NOMO-1 treated with dmso at 0.1 percent for 144 hours (cell line): ENCODE measurements around the gene SKAP1.
"Not testable (repeated sequence)": the region's sequence is repeated elsewhere in the genome, so short reads cannot be mapped to it uniquely, and the experiment has no call there.

ENCODE experiments used
- DNase-seq: peaks from one replicate; lab custom pipeline; 2025; ENCODE audit not compliant: unreplicated experiment; lab: John Stamatoyannopoulos, UW

Gene SKAP1

GRCh38 chr17:48293319-48294019, 136.5 kb downstream of the SKAP1 start:
- DNase-seq, result no peak

GRCh38 chr17:48290378-48290777, 139.6 kb downstream of the SKAP1 start:
- DNase-seq, result no peak

- DNase-seq, result not testable (repeated sequence)
Measured at GRCh38 chr17:48286917-48287316, 143.1 kb downstream of the SKAP1 start.

DNA sequence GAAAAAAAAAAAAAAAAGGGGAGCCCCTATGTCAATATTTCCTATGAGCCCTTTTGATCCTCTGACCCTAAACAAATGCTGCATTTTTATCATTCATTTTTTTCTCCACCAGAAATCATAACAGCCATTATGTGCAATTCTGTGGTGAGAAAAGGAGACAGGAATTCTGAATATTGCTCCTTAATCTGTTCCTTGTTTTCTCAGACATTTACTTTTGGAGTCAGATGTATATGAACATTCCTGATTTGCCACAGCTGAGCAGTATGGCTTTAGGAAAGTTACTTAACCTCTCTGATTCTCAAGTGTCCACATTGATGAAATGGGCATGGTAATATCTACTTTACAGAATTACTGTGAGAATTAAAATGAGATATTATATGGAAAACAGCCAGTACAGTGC, 144.4 kb downstream of the SKAP1 start:
- no peak for DNase-seq

GRCh38 chr17:48283907-48284306, 146.1 kb downstream of the SKAP1 start:
- no peak for DNase-seq

- DNase-seq, result no peak
Measured at GRCh38 chr17:48283411-48283810, 146.6 kb downstream of the SKAP1 start.

DNA sequence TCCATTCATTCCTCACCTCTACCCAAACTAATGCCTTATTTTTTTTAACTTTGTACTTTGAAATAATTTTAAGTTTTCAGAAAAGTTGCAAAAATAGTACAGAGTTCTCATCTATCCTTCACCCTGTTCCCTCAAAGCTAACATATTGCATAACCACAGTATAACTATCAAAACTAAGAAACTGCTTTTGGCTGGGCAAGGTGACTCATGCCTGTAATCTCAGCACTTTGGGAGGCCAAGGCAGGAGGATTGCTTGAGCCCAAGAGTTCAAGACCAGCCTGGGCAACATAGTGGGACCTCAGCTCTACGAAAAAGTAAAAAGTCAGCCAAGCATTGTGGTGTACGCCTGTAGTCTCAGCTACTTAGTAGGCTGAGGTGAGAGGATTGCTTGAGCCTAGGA, 147.7 kb downstream of the SKAP1 start:
- no peak for DNase-seq

DNA sequence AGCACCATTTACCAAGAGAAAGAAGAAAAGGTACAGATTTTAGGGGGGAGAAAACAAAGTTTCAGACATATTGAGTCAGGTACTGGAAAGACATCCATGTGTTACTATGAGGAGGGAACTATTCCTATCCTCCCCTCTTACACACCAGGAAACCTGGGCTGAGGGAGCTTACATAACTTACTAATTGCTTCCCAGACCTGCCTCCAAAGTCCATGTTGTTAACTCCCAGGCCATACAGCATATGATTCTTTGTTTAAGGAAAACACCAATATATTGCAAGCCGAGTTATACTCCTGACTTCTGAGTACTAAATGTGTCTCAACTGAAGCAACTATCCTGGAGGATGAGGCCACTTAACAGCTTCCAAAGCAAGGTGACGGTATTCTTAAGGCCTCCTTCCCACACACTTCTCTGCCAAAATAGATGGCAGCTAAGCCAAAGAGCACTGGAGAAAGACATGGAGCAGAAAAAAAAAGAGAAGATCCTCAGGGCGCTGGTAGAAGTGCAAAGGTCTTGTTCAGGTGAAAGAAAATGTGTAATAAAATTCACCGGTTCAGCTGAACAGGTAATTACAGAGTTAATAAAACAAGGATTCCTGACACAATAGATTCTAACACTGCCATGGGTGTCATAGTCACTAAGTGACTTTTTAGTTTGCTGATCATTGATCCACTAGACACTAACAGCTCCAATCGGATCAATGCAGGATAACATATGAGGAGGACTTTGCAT, 151.1 kb downstream of the SKAP1 start:
- DNase-seq, result no peak

DNA sequence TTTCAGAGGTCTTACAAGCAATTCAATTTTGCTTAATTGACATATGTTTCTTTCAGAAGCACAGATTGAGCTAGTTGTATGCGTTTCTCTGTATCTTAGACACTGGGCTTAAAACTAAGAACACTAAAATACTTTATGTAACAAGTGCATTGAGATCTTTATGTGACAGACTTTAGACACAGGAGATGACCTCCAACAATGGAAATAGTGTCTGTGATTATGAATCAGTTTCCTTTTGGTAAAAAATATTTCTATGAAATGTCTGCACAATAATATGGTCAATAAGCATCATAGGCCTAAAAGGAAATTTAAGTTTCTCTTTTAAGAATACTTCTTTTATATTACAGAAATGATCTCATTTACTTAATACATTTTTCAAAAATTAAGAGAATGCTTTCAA, 153.2 kb downstream of the SKAP1 start:
- DNase-seq, result no peak

GRCh38 chr17:48270899-48271298, 159.1 kb downstream of the SKAP1 start:
- no peak for DNase-seq

DNA sequence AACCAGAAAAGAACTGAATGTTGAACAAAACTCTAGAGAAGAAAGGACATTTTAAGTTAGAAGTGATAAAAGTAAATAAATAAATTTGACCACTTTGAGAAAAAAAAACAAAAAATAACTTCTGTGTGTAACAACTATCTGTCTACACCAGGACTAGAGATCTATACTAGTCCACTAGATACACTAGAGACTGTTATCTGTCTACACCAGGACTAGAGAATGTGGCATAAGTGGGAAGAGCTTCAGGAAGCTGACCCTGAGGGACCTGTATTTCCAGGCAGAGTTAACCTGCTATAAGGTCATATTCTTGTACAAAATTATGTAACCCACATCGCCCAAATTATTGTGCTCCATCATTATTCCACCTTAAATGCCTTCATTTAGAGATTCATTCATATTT, 160.8 kb downstream of the SKAP1 start:
- no peak for DNase-seq

- no peak for DNase-seq
Measured at GRCh38 chr17:48263731-48264035, 166.3 kb downstream of the SKAP1 start.

GRCh38 chr17:48262982-48263730, 166.9 kb downstream of the SKAP1 start:
- no peak for DNase-seq

DNA sequence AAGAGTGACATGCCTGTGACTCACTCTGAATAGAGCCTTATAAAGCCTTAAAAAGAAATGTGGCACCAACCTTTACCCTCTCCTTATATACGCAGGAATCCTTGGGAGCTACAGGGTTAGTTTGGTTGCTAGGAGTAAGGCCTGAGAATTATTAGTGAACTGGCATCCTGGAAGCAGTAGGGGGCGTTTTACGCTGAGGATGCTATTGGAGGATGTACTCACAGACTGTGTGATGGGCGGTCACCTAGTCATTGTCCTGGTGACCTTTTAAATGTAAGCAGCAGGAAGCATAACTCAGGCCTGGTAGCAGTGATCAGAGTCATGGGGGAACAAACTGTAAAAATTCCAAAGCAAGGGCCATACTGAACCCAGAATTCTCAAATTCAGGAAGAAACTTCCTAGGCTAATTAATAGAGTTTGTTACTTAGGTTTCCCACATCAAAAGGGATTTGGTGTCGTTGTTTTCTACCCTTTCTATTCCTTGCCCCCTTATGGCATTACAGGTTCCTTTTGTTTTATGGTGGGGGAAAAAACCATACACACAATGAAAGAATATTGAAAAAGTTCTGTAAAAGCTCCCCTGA, 168.6 kb downstream of the SKAP1 start:
- DNase-seq, result no peak

DNA sequence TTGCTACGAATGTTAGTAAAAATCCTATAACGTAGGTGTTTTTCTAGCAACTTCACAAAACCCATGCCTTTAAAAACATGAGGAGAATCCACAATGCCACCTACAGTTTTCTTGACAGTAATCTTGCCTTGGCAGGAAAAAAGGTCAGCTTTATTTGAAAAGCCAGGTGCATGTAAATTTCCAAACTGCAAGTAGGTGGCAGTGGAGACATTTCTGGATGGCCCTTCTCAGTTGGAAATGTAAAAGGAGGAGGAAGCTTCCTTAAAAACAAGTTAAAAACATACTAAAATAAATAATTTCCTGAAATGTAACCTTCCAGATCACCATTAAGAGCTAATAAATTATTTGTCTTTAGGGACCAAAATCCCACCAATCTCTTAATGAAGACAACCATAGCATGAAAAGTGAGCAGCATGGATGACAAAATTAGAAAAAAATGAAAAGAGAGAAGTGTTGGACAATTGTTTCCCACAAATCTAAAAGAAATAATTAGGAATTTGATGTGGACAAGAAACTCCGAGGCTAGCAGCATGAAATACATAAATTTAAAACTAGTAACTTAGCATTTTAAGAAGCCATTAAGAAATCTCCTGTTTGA, 170.2 kb downstream of the SKAP1 start:
- no peak for DNase-seq

GRCh38 chr17:48258331-48258730, 171.7 kb downstream of the SKAP1 start:
- DNase-seq, result no peak

DNA sequence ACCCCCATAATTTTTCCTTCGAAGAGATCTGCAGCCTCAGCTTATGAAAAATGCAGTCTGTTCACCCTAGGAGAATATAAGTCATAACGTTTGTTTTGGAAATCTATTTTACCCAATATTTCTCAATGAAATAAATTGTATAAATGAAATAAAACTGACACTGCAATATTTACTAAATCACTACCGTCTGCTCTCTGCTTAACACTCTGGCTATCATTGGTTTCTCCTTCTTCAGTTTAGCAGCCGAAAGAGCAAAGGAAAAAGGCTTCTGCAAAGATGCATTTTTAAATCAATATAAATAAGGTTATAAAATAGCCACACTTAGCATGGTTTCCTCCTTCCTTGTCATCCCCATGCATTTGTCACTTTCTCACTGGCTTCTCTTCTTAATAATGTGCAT, 174.3 kb downstream of the SKAP1 start:
- DNase-seq, result no peak

GRCh38 chr17:48254896-48255295, 175.1 kb downstream of the SKAP1 start:
- no peak for DNase-seq

DNA sequence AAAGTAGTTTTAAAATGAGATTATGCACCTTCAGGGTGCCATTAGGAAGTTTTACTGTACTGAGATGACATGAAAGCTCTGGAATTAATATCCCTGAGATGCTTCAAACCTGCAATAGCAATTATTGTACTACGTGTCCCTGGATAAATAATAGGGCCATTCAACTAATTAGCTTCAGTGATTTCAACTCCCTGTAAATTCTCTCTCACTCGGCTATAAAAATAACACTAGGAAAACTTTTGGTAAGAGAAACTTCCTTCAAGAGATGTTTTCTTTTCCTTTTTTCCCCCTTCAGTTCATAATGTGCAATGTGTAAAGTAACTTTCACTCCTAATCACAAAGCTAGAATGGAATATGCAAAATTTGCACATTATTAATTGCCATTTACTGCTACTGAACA, 176.0 kb downstream of the SKAP1 start:
- DNase-seq, result no peak

DNA sequence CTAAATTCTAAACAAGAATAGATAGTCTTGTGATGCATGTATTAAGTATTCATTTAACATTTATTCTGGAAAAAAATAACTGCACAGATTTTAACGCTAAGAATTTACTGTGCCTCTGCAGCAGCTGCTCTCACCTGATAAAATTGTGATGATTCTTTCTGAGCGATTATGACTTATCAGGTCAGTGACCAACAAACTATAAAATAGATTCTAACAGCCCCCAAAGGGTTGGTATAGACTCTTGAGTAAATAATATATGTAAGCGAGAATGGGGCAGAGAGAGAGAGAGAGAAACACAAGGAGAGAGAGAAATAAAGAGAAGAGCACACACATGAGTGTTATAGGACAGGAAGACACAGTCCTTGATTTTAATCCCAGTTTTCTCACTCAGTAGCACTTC, 178.1 kb downstream of the SKAP1 start:
- DNase-seq, result no peak

- DNase-seq, result no peak
Measured at GRCh38 chr17:48250949-48251348, 179.1 kb downstream of the SKAP1 start.
